ENCODE results near the gene PTPRK. TPM values are rescaled to one million over a fixed set of nuclear protein-coding genes. Genes with fewer than 3 reads are reported as not detected.

The PTPRK gene
- total RNA-seq = 4.2 and 6.1 TPM in 2 replicates

DNA sequence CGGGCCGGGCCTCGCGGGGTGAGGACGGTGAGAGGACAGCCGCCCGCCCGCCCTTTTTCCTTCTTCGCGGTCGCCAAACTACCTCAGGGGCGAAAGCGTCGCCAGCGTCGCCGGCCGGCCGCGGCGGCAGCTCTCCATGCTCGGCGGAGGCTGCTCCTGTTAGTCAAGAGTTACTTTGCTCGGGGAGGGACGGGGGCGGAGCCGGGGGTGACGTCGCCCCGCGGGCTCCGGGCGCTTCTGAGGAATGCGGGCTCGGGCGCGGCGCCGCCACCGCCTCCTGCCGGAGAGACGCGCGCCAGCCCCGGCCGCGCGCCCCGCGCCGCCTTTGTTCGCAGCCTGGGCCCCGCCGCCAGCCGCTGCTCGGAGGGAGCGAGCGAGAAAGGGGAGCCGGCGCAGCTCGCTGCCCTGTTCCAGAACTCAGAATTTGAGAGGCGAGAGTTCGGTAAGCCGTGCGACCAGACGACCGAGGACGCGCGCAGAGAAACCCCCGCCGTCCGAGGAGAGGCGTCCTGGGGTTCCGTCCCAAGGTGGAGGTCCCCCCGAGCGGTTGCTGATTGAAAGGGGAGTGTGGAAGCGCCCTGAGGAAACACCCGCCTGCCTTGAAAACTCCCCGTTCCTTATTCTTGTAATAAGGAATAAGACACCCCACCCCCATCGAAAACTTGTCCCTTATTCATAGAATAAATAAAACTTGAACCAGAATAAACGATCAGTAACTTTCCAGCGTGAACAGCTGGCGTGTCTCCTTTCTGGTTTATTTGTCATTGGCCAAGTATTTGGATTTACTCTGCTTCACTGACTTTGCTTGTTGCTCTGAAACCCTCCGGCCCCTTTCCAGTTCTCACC is at the start of gene PTPRK:
PTPRK (minus strand) TSS at position 164 of the 846 bp plus-strand sequence. CDS start 241 bp downstream, outside the sequence.
- intact Hi-C loops (cut with micrococcal nuclease) = loop anchor here (1.0 to 10.0 kb wide), 3 partner anchors 548 to 783 kb away; no protein-coding TSS in a partner anchor
- Mint-ChIP-seq H3K36me3 (ENCODE audit: low read depth) (no peaks in the 10 kb centered on the region), H3K4me1 (ENCODE audit: low read depth) (peaks cover 11% of the 10 kb centered on the region), H3K27me3 (ENCODE audit: low read depth) (peaks cover 74% of the 10 kb centered on the region), H3K9me3 (no peaks in the 10 kb centered on the region), H3K4me3 (ENCODE audit: low read depth) (peak within 1 kb of the TSS; percentile 90), H3K27ac (peak within 1 kb of the TSS; percentile 74)
- DNase-seq (ENCODE audit: low spot score) = peak; percentile 80

DNA sequence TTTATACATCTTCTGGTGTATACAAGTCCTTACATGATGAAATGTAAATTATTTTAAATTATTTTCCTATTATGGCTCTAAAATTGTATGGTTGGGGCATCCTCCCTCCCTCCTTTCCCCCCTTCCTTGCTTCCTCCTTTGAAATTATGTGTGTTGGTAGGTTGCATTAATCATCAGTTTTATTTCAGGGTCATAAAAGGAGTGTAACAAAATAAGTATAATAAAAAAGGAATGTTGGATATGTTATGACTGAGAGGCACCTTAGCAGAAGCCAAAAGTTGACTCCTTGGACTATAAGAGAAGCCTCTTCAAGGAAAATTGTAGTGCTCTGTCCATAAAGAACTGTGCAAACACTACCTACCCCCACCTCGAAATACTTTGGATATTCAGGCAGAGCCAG is 46.6 kb upstream of the PTPRK start:
- H3K36me3 Mint-ChIP-seq (ENCODE audit: low read depth) = no peaks in the 10 kb centered on the region
- H3K27ac Mint-ChIP-seq = no peak overlapping the region
- H3K4me1 Mint-ChIP-seq (ENCODE audit: low read depth) = no peaks in the 10 kb centered on the region
- no peak for DNase-seq (ENCODE audit: low spot score)
- no peaks in the 10 kb centered on the region for H3K9me3 Mint-ChIP-seq
- no peak overlapping the region for H3K4me3 Mint-ChIP-seq (ENCODE audit: low read depth)
- intact Hi-C loops (cut with micrococcal nuclease) = no loop called here
- H3K27me3 Mint-ChIP-seq (ENCODE audit: low read depth) = peaks cover 1% of the 10 kb centered on the region

- Mint-ChIP-seq H3K4me1 (ENCODE audit: low read depth) (no peaks in the 10 kb centered on the region), H3K27ac (no peak overlapping the region), H3K4me3 (ENCODE audit: low read depth) (no peak overlapping the region), H3K9me3 (no peaks in the 10 kb centered on the region), H3K36me3 (ENCODE audit: low read depth) (no peaks in the 10 kb centered on the region), H3K27me3 (ENCODE audit: low read depth) (peaks cover 3% of the 10 kb centered on the region)
- no peak for DNase-seq (ENCODE audit: low spot score)
- intact Hi-C loops (cut with micrococcal nuclease) = no loop called here
Observed at GRCh38 chr6:128560966-128561365, 40.6 kb upstream of the PTPRK start.

DNA sequence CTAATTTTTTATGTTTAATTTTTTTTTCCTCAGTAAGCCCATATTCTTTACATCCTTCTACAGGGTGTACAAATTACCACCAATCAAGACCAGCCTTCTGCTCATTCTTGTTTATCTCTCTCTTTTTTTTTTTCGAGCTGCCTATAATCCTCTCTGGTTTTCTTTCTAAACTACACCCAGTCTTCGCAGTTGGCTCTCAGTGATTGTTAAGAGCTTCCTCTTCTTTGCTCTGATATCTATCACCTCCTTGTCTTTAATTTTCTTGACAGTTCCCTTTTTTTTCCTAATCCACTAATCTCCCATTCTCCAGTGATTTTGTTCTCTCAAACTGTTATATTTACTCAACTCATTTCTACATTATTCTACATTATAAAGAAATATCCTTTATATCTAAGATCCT is 38.5 kb upstream of the PTPRK start:
- H3K27me3 Mint-ChIP-seq (ENCODE audit: low read depth) = peaks cover 3% of the 10 kb centered on the region
- DNase-seq (ENCODE audit: low spot score) = no peak
- intact Hi-C loops (cut with micrococcal nuclease) = no loop called here
- no peaks in the 10 kb centered on the region for H3K4me1 Mint-ChIP-seq (ENCODE audit: low read depth)
- no peaks in the 10 kb centered on the region for H3K9me3 Mint-ChIP-seq
- H3K4me3 Mint-ChIP-seq (ENCODE audit: low read depth) = no peak overlapping the region
- no peak overlapping the region for H3K27ac Mint-ChIP-seq
- H3K36me3 Mint-ChIP-seq (ENCODE audit: low read depth) = no peaks in the 10 kb centered on the region

DNA sequence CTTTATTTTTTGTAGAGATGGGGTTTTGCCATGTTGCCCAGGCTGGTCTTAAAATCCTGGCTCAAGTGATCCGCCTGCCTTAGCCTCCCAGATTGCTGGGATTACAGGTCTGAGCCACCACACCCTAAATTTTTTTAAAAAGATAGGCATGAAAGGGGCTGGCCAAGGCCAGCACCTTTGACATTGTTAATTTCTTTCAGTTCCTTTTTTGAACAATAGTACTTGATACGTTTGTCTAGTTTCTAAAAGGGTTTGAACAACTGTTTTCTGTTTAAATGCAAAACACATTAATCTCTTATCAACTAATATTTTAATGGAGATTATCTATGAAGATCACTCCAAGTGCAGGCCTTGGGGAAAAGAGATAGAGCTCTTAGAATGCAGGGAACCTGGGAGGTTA is 37.6 kb upstream of the PTPRK start:
- H3K27me3 Mint-ChIP-seq (ENCODE audit: low read depth) = peaks cover 3% of the 10 kb centered on the region
- H3K4me1 Mint-ChIP-seq (ENCODE audit: low read depth) = no peaks in the 10 kb centered on the region
- intact Hi-C loops (cut with micrococcal nuclease) = no loop called here
- no peak for DNase-seq (ENCODE audit: low spot score)
- H3K36me3 Mint-ChIP-seq (ENCODE audit: low read depth) = no peaks in the 10 kb centered on the region
- H3K27ac Mint-ChIP-seq = no peak overlapping the region
- H3K9me3 Mint-ChIP-seq = no peaks in the 10 kb centered on the region
- H3K4me3 Mint-ChIP-seq (ENCODE audit: low read depth) = no peak overlapping the region

- no peak overlapping the region for H3K4me3 Mint-ChIP-seq (ENCODE audit: low read depth)
- no peaks in the 10 kb centered on the region for H3K9me3 Mint-ChIP-seq
- no peaks in the 10 kb centered on the region for H3K36me3 Mint-ChIP-seq (ENCODE audit: low read depth)
- intact Hi-C loops (cut with micrococcal nuclease) = no loop called here
- no peak for DNase-seq (ENCODE audit: low spot score)
- H3K4me1 Mint-ChIP-seq (ENCODE audit: low read depth) = no peaks in the 10 kb centered on the region
- H3K27me3 Mint-ChIP-seq (ENCODE audit: low read depth) = peaks cover 6% of the 10 kb centered on the region
- H3K27ac Mint-ChIP-seq = no peak overlapping the region
Observed at GRCh38 chr6:128557081-128557480, 36.7 kb upstream of the PTPRK start.

DNA sequence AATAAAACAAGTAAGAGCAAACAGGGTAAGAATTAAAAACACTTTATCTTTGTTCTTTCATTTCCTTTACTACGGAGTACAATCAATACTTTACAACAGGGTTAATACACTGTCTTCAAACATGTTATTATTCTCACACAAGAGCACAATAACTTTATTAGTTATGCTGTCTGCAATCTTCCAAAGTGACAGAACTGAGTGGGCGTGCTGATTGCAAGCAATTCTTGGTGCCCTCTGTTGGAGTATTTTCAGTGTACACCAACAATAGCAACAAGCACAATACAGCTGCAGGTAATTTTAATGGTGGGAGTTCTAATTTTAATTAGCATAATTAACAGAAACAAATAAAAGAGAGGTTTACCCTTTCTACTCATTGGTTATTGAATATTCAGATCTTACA is 33.9 kb upstream of the PTPRK start:
- H3K27me3 Mint-ChIP-seq (ENCODE audit: low read depth) = peaks cover 9% of the 10 kb centered on the region

GRCh38 chr6:128541261-128541660 is 20.9 kb upstream of the PTPRK start:
- Mint-ChIP-seq H3K27me3 (ENCODE audit: low read depth) (peaks cover 8% of the 10 kb centered on the region), H3K36me3 (ENCODE audit: low read depth) (no peaks in the 10 kb centered on the region), H3K27ac (no peak overlapping the region), H3K4me3 (ENCODE audit: low read depth) (no peak overlapping the region), H3K9me3 (no peaks in the 10 kb centered on the region), H3K4me1 (ENCODE audit: low read depth) (no peaks in the 10 kb centered on the region)
- no peak for DNase-seq (ENCODE audit: low spot score)
- intact Hi-C loops (cut with micrococcal nuclease) = no loop called here

More for the DNA sequence above, 33.9 kb upstream of the PTPRK start:
- Mint-ChIP-seq H3K27ac (no peak overlapping the region), H3K9me3 (no peaks in the 10 kb centered on the region), H3K4me3 (ENCODE audit: low read depth) (no peak overlapping the region), H3K36me3 (ENCODE audit: low read depth) (no peaks in the 10 kb centered on the region), H3K4me1 (ENCODE audit: low read depth) (no peaks in the 10 kb centered on the region)
- intact Hi-C loops (cut with micrococcal nuclease) = no loop called here
- no peak for DNase-seq (ENCODE audit: low spot score)

GRCh38 chr6:128538763-128539162 is 18.4 kb upstream of the PTPRK start:
- no peaks in the 10 kb centered on the region for H3K4me1 Mint-ChIP-seq (ENCODE audit: low read depth)
- H3K36me3 Mint-ChIP-seq (ENCODE audit: low read depth) = no peaks in the 10 kb centered on the region
- no peak overlapping the region for H3K4me3 Mint-ChIP-seq (ENCODE audit: low read depth)
- no peak overlapping the region for H3K27ac Mint-ChIP-seq
- H3K27me3 Mint-ChIP-seq (ENCODE audit: low read depth) = peaks cover 10% of the 10 kb centered on the region
- no peaks in the 10 kb centered on the region for H3K9me3 Mint-ChIP-seq
- no peak for DNase-seq (ENCODE audit: low spot score)
- intact Hi-C loops (cut with micrococcal nuclease) = no loop called here

DNA sequence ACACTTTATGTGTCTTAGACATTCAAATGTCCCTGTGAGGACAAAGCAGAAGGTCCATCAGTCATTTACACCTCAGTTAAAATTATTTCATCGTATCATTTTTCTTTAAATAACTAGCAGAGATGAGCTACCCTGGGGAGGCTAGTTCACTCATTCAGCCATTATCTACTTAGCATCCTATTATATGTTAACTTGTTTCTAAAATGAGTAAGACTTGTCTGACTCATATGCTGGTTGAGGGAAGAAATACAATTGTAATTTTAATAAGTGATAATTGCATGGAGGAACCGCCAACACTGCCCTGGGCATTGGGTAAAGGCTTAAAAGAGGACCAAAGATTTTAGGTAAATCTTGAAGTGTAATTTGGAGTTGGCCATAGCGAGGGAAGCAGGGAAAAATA is 12.4 kb upstream of the PTPRK start:
- no peak for DNase-seq (ENCODE audit: low spot score)
- H3K27me3 Mint-ChIP-seq (ENCODE audit: low read depth) = peaks cover 15% of the 10 kb centered on the region
- H3K36me3 Mint-ChIP-seq (ENCODE audit: low read depth) = no peaks in the 10 kb centered on the region
- intact Hi-C loops (cut with micrococcal nuclease) = loop anchor here (5.0 kb wide), 1 partner anchor 124 kb away; no protein-coding TSS in a partner anchor
- no peaks in the 10 kb centered on the region for H3K9me3 Mint-ChIP-seq
- peaks cover 11% of the 10 kb centered on the region for H3K4me1 Mint-ChIP-seq (ENCODE audit: low read depth)
- H3K4me3 Mint-ChIP-seq (ENCODE audit: low read depth) = no peak overlapping the region
- H3K27ac Mint-ChIP-seq = no peak overlapping the region

GRCh38 chr6:128532136-128532535 is 11.7 kb upstream of the PTPRK start:
- no peaks in the 10 kb centered on the region for H3K9me3 Mint-ChIP-seq
- peaks cover 17% of the 10 kb centered on the region for H3K27me3 Mint-ChIP-seq (ENCODE audit: low read depth)
- H3K4me3 Mint-ChIP-seq (ENCODE audit: low read depth) = no peak overlapping the region
- H3K4me1 Mint-ChIP-seq (ENCODE audit: low read depth) = peaks cover 11% of the 10 kb centered on the region
- no peak for DNase-seq (ENCODE audit: low spot score)
- H3K36me3 Mint-ChIP-seq (ENCODE audit: low read depth) = no peaks in the 10 kb centered on the region
- intact Hi-C loops (cut with micrococcal nuclease) = loop anchor here (5.0 kb wide), 1 partner anchor 125 kb away; no protein-coding TSS in a partner anchor
- no peak overlapping the region for H3K27ac Mint-ChIP-seq

GRCh38 chr6:128531696-128532095 is 11.3 kb upstream of the PTPRK start:
- intact Hi-C loops (cut with micrococcal nuclease) = loop anchor here (5.0 kb wide), 1 partner anchor 126 kb away; no protein-coding TSS in a partner anchor
- peaks cover 17% of the 10 kb centered on the region for H3K27me3 Mint-ChIP-seq (ENCODE audit: low read depth)
- DNase-seq (ENCODE audit: low spot score) = no peak
- H3K4me3 Mint-ChIP-seq (ENCODE audit: low read depth) = no peak overlapping the region
- no peak overlapping the region for H3K27ac Mint-ChIP-seq
- peaks cover 11% of the 10 kb centered on the region for H3K4me1 Mint-ChIP-seq (ENCODE audit: low read depth)
- H3K9me3 Mint-ChIP-seq = no peaks in the 10 kb centered on the region
- no peaks in the 10 kb centered on the region for H3K36me3 Mint-ChIP-seq (ENCODE audit: low read depth)

- H3K4me1 Mint-ChIP-seq (ENCODE audit: low read depth) = peaks cover 11% of the 10 kb centered on the region
- no peak overlapping the region for H3K27ac Mint-ChIP-seq
- intact Hi-C loops (cut with micrococcal nuclease) = loop anchor here (10.0 kb wide), 1 partner anchor 673 kb away; no protein-coding TSS in a partner anchor
- H3K9me3 Mint-ChIP-seq = no peaks in the 10 kb centered on the region
- no peak overlapping the region for H3K4me3 Mint-ChIP-seq (ENCODE audit: low read depth)
- DNase-seq (ENCODE audit: low spot score) = no peak
- no peaks in the 10 kb centered on the region for H3K36me3 Mint-ChIP-seq (ENCODE audit: low read depth)
- peaks cover 35% of the 10 kb centered on the region for H3K27me3 Mint-ChIP-seq (ENCODE audit: low read depth)
Observed at GRCh38 chr6:128528241-128528640, 7.8 kb upstream of the PTPRK start.
